Tibial nerve (tissue), 3 donors: ENCODE data around the gene SECISBP2.

Source experiments
- POLR2A ChIP-seq, 2 donors: fragments of 450-650 bp; IDR thresholded peaks; one replicate each; pipeline ENCODE4 v1.6.1; 2017; ENCODE audit warnings: antibody characterized with exemption in 2 of 2, mild to moderate bottlenecking in 2 of 2, moderate library complexity in 2 of 2
- TF ChIP-seq, protein P1 (sequence below), 5 experiments: fragments of 200-600 bp in 3 of 5; fragments of 450-650 bp in 2 of 5; sonication (generic) in 3 of 5; IDR thresholded peaks; one replicate each; pipeline ENCODE4 v1.5.1; 2016 to 2019; ENCODE audit warnings: antibody characterized with exemption in 5 of 5, mild to moderate bottlenecking in 3 of 5, moderate library complexity in 2 of 5

DNA sequence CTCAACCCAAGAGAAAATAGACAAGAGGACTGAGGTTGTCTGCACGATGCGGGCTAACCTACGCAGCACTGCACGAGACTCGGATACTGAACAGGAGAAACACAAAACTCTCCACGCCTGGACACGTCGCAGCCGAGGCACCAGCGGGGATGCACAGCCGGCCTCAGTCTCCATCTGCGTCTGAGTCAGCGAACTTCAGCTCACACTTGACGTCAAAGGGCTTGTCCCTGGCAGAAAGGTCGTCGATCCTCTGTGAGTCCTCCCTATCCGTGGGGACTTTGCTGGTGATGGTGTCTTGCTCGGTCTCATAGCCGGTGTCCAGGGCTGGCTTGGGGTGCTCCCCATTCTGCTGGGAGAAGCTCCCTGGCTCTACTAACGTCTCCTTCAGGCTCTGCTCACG lies 60.2 kb downstream of the SECISBP2 start:
- TF ChIP-seq POLR2A (IDR thresholded peaks at IDR 0.05) = no peak
- TF ChIP-seq, protein P1, sequence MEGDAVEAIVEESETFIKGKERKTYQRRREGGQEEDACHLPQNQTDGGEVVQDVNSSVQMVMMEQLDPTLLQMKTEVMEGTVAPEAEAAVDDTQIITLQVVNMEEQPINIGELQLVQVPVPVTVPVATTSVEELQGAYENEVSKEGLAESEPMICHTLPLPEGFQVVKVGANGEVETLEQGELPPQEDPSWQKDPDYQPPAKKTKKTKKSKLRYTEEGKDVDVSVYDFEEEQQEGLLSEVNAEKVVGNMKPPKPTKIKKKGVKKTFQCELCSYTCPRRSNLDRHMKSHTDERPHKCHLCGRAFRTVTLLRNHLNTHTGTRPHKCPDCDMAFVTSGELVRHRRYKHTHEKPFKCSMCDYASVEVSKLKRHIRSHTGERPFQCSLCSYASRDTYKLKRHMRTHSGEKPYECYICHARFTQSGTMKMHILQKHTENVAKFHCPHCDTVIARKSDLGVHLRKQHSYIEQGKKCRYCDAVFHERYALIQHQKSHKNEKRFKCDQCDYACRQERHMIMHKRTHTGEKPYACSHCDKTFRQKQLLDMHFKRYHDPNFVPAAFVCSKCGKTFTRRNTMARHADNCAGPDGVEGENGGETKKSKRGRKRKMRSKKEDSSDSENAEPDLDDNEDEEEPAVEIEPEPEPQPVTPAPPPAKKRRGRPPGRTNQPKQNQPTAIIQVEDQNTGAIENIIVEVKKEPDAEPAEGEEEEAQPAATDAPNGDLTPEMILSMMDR (IDR thresholded peaks at IDR 0.05) = no peak
